ENCODE measurements around the gene ERGIC1. TPM values are rescaled to one million over a fixed set of nuclear protein-coding genes. Genes with fewer than 3 reads are reported as not detected.

Gene ERGIC1
- total and polyA plus RNA-seq, 2 of the 13 experiments (the other 11 are each of a cell fraction or from before 2014, with no cell fraction given): 78.5 to 184 TPM

DNA sequence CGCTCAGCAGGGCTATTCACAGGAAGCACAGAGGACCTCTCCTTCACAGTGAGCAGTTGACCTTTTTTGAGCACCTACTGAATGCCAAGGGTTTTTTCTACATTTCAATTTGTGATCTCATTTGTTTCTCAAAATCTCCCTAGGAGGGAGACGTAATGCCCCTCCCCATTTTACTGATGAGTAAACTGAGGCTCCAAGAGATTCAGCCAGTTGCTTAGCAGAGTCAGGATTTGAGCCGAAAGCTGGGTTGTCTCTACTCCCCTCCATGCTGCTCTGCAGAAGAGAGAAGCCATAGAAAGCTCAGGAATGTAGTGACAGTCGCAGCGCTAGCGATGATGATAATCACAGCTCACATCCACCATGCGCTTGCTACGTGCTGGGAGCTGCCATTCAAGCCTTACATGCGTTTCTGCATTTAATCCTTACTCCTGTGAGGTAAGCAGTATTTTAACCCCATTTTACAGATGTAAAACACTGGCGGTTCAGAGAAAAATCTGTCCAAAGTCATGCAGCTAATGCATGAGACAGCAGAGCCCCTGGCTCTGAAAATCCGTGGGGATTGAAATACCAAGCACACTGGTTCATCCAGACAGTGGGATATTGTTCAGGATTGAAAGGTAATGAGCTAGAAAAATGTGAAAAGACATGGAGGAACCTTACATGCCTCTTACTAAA, 33.8 kb downstream of the ERGIC1 start:
- H3K9ac ChIP-seq (ENCODE audit: insufficient read depth, low read depth, low read length): peak overlapping the region; percentile 23; the same call in 1 of the 2 replicates

More for the DNA sequence above, 33.8 kb downstream of the ERGIC1 start:
- no peak for DNase-seq (ENCODE audit: low spot score)
- intact Hi-C loops (cut with micrococcal nuclease; ENCODE audit: unreplicated experiment) (loop anchor here (1.0 kb wide), 1 partner anchor 9 kb away; no protein-coding TSS in a partner anchor), in situ Hi-C loops (cut with HindIII; ENCODE audit: extremely low pct_ligation_motif_present, low pct_unique_long_range_greater_than_20kb) (no loop called here)
- peaks cover 45% of the 10 kb centered on the region for H3K79me2 ChIP-seq (ENCODE audit: insufficient read depth, low read length)
- H3K4me1 ChIP-seq (ENCODE audit: insufficient read depth, low read length): peaks cover 85% of the 10 kb centered on the region
- peaks cover 0 to 17% of the 10 kb centered on the region in 2 experiments; a peak in 2 of 5 replicates for H3K36me3 ChIP-seq (replicated peaks in 1 of 2; ENCODE audit: control insufficient read depth in 1 of 2, insufficient read depth in 2 of 2, low read length in 2 of 2)
- H3K4me2 ChIP-seq (ENCODE audit: low read depth, low read length): 0 out of 2 replicates have a peak overlapping the region, but pooled peaks have one; percentile 30
- H2AFZ ChIP-seq (ENCODE audit: low read length): no peak overlapping the region
- H3K27ac ChIP-seq (ENCODE audit: extremely low read length, insufficient read depth, low read length): peak overlapping the region; percentile 54
- CTCF ChIA-PET (ENCODE audit: low intra/inter-chr PET ratio, low total read pairs): interaction anchor here (2.0 kb wide), 1 partner anchor 25 kb away, joined by 5 read pairs; no protein-coding TSS in a partner anchor
- no peak for FAIRE-seq
- TF ChIP-seq CENPT (CRISPR knock-in tag; IDR thresholded peaks at IDR 0.05; ENCODE audit: low read depth) (no peak), GABPB1 (CRISPR knock-in tag; IDR thresholded peaks at IDR 0.05) (no peak), ZNF264 (CRISPR knock-in tag; IDR thresholded peaks at IDR 0.05) (no peak), ZZZ3 (CRISPR knock-in tag; IDR thresholded peaks at IDR 0.05; ENCODE audit: borderline replicate concordance) (0 out of 2 replicates have a peak, but pooled peaks have one; percentile 19), ZNF629 (CRISPR knock-in tag; conservative IDR thresholded peaks at IDR 0.05) (peak; percentile 83), SNAI1 (CRISPR knock-in tag; IDR thresholded peaks at IDR 0.05; ENCODE audit: borderline replicate concordance) (no peak), ISL2 (CRISPR knock-in tag; IDR thresholded peaks at IDR 0.05) (no peak), STAT5B (CRISPR knock-in tag; IDR thresholded peaks at IDR 0.05) (no peak), ZNF274 (CRISPR knock-in tag; IDR thresholded peaks at IDR 0.05) (no peak), HNRNPK (IDR thresholded peaks at IDR 0.05; ENCODE audit: low read depth, low read length, poor library complexity, severe bottlenecking) (no peak), ARNT2 (CRISPR knock-in tag; IDR thresholded peaks at IDR 0.05; ENCODE audit: low read depth) (no peak)
- TF ChIP-seq, protein P1, sequence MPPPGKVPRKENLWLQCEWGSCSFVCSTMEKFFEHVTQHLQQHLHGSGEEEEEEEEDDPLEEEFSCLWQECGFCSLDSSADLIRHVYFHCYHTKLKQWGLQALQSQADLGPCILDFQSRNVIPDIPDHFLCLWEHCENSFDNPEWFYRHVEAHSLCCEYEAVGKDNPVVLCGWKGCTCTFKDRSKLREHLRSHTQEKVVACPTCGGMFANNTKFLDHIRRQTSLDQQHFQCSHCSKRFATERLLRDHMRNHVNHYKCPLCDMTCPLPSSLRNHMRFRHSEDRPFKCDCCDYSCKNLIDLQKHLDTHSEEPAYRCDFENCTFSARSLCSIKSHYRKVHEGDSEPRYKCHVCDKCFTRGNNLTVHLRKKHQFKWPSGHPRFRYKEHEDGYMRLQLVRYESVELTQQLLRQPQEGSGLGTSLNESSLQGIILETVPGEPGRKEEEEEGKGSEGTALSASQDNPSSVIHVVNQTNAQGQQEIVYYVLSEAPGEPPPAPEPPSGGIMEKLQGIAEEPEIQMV (CRISPR knock-in tag; IDR thresholded peaks at IDR 0.05; ENCODE audit: low read depth): 0 out of 2 replicates have a peak, but pooled peaks have one; percentile 13
- TF ChIP-seq, protein P2, sequence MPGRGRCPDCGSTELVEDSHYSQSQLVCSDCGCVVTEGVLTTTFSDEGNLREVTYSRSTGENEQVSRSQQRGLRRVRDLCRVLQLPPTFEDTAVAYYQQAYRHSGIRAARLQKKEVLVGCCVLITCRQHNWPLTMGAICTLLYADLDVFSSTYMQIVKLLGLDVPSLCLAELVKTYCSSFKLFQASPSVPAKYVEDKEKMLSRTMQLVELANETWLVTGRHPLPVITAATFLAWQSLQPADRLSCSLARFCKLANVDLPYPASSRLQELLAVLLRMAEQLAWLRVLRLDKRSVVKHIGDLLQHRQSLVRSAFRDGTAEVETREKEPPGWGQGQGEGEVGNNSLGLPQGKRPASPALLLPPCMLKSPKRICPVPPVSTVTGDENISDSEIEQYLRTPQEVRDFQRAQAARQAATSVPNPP (CRISPR knock-in tag; IDR thresholded peaks at IDR 0.05): no peak
- TF ChIP-seq, protein P3, sequence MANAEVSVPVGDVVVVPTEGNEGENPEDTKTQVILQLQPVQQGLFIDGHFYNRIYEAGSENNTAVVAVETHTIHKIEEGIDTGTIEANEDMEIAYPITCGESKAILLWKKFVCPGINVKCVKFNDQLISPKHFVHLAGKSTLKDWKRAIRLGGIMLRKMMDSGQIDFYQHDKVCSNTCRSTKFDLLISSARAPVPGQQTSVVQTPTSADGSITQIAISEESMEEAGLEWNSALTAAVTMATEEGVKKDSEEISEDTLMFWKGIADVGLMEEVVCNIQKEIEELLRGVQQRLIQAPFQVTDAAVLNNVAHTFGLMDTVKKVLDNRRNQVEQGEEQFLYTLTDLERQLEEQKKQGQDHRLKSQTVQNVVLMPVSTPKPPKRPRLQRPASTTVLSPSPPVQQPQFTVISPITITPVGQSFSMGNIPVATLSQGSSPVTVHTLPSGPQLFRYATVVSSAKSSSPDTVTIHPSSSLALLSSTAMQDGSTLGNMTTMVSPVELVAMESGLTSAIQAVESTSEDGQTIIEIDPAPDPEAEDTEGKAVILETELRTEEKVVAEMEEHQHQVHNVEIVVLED (CRISPR knock-in tag; IDR thresholded peaks at IDR 0.05; ENCODE audit: borderline replicate concordance): no peak
- TF ChIP-seq, protein P4, sequence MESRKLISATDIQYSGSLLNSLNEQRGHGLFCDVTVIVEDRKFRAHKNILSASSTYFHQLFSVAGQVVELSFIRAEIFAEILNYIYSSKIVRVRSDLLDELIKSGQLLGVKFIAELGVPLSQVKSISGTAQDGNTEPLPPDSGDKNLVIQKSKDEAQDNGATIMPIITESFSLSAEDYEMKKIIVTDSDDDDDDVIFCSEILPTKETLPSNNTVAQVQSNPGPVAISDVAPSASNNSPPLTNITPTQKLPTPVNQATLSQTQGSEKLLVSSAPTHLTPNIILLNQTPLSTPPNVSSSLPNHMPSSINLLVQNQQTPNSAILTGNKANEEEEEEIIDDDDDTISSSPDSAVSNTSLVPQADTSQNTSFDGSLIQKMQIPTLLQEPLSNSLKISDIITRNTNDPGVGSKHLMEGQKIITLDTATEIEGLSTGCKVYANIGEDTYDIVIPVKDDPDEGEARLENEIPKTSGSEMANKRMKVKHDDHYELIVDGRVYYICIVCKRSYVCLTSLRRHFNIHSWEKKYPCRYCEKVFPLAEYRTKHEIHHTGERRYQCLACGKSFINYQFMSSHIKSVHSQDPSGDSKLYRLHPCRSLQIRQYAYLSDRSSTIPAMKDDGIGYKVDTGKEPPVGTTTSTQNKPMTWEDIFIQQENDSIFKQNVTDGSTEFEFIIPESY (CRISPR knock-in tag; IDR thresholded peaks at IDR 0.05): 0 out of 2 replicates have a peak, but pooled peaks have one; percentile 3
- ATAC-seq: no peak
- BruUV-seq (replicated peaks): no TSS peak
- no peaks in the 10 kb centered on the region; the same call in 1 of the 2 replicates for H4K20me1 ChIP-seq (ENCODE audit: insufficient read depth, low read length)
- H3K4me3 ChIP-seq (replicated peaks in 1 of 3; ENCODE audit: insufficient read depth in 1 of 3, low read depth in 2 of 3, low read length in 3 of 3): no peak overlapping the region
- H3K9me3 ChIP-seq (ENCODE audit: low read length): no peaks in the 10 kb centered on the region
- POLR2A ChIA-PET: interaction anchor here (0.8 to 3.7 kb wide), 5 partner anchors 9 to 153 kb away, joined by 3 to 22 read pairs (median 5); partner anchors contain the start of gene DUSP1
- H3K27me3 ChIP-seq (ENCODE audit: control insufficient read depth in 1 of 2, insufficient read depth in 2 of 2, low read length in 2 of 2): no peaks in the 10 kb centered on the region
- 78% methylated on average over 11 of the region's 11 CpGs for WGBS (ENCODE audit: low lambda C conversion rate)
